HG02642 (cell line): ENCODE measurements around the gene OR6C65.
"Not testable (repeated sequence)": the region's sequence is repeated elsewhere in the genome, so short reads cannot be mapped to it uniquely, and the experiment has no call there.

ENCODE experiments used
- ATAC-seq: cut with Tn5 transposase; IDR thresholded peaks from one replicate; pipeline ENCODE4 v1.9.1; 2021; ENCODE audit warnings: mild to moderate bottlenecking; ENCODE audit not compliant: unreplicated experiment, poor library complexity

Gene OR6C65

GRCh38 chr12:55400229-55400628 lies at the start of gene OR6C65:
OR6C65 (plus strand) TSS chr12:55400529; CDS start chr12:55400529, 0 bp downstream.
- ATAC-seq, result no peak

GRCh38 chr12:55355338-55355737 lies 45.0 kb upstream of the OR6C65 start:
- not testable (repeated sequence) for ATAC-seq

- ATAC-seq, result no peak
These were observed 37.7 kb upstream of the OR6C65 start, which contains the start of gene OR6C75 for GRCh38 chr12:55362675-55363074. OR6C75 (plus strand) TSS chr12:55362975; CDS start chr12:55365111, 2,136 bp downstream.

- no peak for ATAC-seq
These were observed 35.2 kb upstream of the OR6C65 start for GRCh38 chr12:55365086-55365485.

- no peak for ATAC-seq
These were observed 27.8 kb upstream of the OR6C65 start for GRCh38 chr12:55372521-55372920.

- no peak for ATAC-seq
These were observed 14.4 kb upstream of the OR6C65 start for GRCh38 chr12:55385891-55386290.

GRCh38 chr12:55392032-55392795 lies 8.1 kb upstream of the OR6C65 start:
- ATAC-seq, result no peak

GRCh38 chr12:55396326-55396725 lies 4.0 kb upstream of the OR6C65 start:
- ATAC-seq, result no peak

- no peak for ATAC-seq
These were observed 7.5 kb downstream of the OR6C65 start for GRCh38 chr12:55407866-55408265.

- ATAC-seq, result not testable (repeated sequence)
These were observed 8.8 kb downstream of the OR6C65 start for GRCh38 chr12:55409133-55409532.

GRCh38 chr12:55412138-55412537 lies 11.8 kb downstream of the OR6C65 start:
- ATAC-seq, result not testable (repeated sequence)

- ATAC-seq, result not testable (repeated sequence)
These were observed 13.4 kb downstream of the OR6C65 start for GRCh38 chr12:55413498-55414388.

- not testable (repeated sequence) for ATAC-seq
These were observed 14.1 kb downstream of the OR6C65 start for GRCh38 chr12:55414396-55414823.

GRCh38 chr12:55414889-55415288 lies 14.6 kb downstream of the OR6C65 start:
- ATAC-seq, result not testable (repeated sequence)

- no peak for ATAC-seq
These were observed 16.6 kb downstream of the OR6C65 start for GRCh38 chr12:55416961-55417360.

GRCh38 chr12:55420307-55420962 lies 20.1 kb downstream of the OR6C65 start:
- ATAC-seq, result no peak

- ATAC-seq, result no peak
These were observed 25.6 kb downstream of the OR6C65 start, which contains the start of gene OR6C76 for GRCh38 chr12:55425954-55426353. OR6C76 (plus strand) TSS chr12:55426254; CDS start chr12:55426254, 0 bp downstream.

- ATAC-seq, result no peak
These were observed 28.3 kb downstream of the OR6C65 start for GRCh38 chr12:55428331-55429243.

GRCh38 chr12:55441233-55441632 lies 40.9 kb downstream of the OR6C65 start:
- ATAC-seq, result not testable (repeated sequence)
